ENCODE results near the gene LRRC8D. TPM values are rescaled to one million over a fixed set of nuclear protein-coding genes. Genes with fewer than 3 reads are reported as not detected.

LRRC8D gene
- total RNA-seq, 2 experiments from 2014 or later: 14.4 to 15.0 TPM

DNA sequence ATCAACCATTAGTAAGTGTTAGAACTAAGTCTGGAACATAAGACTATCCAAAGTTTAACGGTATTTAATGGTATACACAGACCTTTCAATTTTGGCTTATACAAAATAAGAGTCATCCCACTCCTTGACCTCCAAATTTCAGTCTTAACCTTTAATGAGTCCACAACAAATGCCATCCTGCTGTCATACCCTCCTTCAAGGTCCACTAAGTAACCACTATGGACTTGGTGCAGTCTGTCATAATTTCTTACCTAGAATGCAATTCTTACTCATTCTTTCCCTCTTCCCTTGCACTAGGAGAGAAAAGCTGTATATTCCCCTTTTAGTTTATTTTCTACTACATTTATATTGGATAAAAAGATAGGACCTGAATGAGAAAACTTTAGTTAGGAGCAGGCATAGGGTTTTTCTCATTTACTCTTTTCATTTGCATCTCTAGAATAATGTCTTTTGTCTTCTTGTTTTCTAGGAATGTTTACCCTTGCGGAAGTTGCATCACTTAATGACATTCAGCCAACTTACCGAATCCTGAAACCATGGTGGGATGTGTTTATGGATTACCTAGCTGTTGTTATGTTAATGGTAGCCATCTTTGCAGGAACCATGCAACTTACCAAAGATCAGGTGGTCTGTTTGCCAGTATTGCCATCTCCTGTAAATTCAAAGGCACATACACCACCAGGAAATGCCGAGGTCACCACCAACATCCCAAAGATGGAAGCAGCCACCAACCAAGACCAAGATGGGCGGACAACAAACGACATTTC is 111.9 kb downstream of the LRRC8D start:
- Mint-ChIP-seq H3K27ac (no peak overlapping the region), H3K27me3 (ENCODE audit: low read depth) (no peaks in the 10 kb centered on the region), H3K4me3 (no peak overlapping the region), H3K9me3 (no peaks in the 10 kb centered on the region), H3K4me1 (ENCODE audit: low read depth) (peaks cover 13% of the 10 kb centered on the region), H3K36me3 (ENCODE audit: low read depth) (peaks cover 46% of the 10 kb centered on the region)
- CTCF ChIA-PET: no interaction called here
- DNase-seq: no peak
- intact Hi-C loops (cut with micrococcal nuclease): no loop called here

DNA sequence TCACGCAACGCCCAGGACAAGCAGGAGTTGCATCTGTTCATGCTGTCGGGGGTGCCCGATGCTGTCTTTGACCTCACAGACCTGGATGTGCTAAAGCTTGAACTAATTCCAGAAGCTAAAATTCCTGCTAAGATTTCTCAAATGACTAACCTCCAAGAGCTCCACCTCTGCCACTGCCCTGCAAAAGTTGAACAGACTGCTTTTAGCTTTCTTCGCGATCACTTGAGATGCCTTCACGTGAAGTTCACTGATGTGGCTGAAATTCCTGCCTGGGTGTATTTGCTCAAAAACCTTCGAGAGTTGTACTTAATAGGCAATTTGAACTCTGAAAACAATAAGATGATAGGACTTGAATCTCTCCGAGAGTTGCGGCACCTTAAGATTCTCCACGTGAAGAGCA is 113.6 kb downstream of the LRRC8D start:
- Mint-ChIP-seq H3K4me3 (no peak overlapping the region), H3K27ac (no peak overlapping the region), H3K9me3 (no peaks in the 10 kb centered on the region), H3K4me1 (ENCODE audit: low read depth) (peaks cover 10% of the 10 kb centered on the region), H3K36me3 (ENCODE audit: low read depth) (peaks cover 44% of the 10 kb centered on the region), H3K27me3 (ENCODE audit: low read depth) (no peaks in the 10 kb centered on the region)
- DNase-seq: no peak
- CTCF ChIA-PET: no interaction called here
- intact Hi-C loops (cut with micrococcal nuclease): no loop called here

DNA sequence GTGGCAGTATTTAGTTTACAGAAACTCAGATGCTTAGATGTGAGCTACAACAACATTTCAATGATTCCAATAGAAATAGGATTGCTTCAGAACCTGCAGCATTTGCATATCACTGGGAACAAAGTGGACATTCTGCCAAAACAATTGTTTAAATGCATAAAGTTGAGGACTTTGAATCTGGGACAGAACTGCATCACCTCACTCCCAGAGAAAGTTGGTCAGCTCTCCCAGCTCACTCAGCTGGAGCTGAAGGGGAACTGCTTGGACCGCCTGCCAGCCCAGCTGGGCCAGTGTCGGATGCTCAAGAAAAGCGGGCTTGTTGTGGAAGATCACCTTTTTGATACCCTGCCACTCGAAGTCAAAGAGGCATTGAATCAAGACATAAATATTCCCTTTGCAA is 114.4 kb downstream of the LRRC8D start:
- H3K9me3 Mint-ChIP-seq: no peaks in the 10 kb centered on the region
- CTCF ChIA-PET: no interaction called here
- no peak overlapping the region for H3K4me3 Mint-ChIP-seq

DNA sequence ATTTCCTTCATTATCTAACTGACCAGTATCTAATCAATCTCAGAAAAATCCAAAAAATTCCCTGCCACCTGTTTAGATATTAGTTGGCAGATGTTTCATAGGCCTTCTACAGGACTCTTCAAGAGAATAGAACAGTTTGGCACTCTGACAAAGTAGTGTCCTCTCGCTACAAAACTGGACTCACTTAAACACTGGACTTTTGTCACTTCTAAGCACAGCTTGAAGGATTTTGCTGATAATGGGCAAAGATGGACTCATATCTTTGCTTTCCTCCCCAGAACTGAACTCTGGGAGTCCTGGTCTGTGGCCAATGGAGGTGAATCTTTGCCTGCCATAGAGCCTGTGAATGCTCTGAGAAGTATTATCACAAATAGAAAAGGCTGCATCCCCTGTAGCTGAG is 115.9 kb downstream of the LRRC8D start:
- CTCF ChIA-PET: interaction anchor here (0.6 kb wide), 1 partner anchor 26 kb away, joined by 3 read pairs; no protein-coding TSS in a partner anchor
- H3K9me3 Mint-ChIP-seq: no peaks in the 10 kb centered on the region

More for the DNA sequence above, 114.4 kb downstream of the LRRC8D start:
- Mint-ChIP-seq H3K36me3 (ENCODE audit: low read depth) (peaks cover 43% of the 10 kb centered on the region), H3K27ac (no peak overlapping the region), H3K27me3 (ENCODE audit: low read depth) (no peaks in the 10 kb centered on the region), H3K4me1 (ENCODE audit: low read depth) (peaks cover 5% of the 10 kb centered on the region)
- intact Hi-C loops (cut with micrococcal nuclease): no loop called here
- DNase-seq: no peak

DNA sequence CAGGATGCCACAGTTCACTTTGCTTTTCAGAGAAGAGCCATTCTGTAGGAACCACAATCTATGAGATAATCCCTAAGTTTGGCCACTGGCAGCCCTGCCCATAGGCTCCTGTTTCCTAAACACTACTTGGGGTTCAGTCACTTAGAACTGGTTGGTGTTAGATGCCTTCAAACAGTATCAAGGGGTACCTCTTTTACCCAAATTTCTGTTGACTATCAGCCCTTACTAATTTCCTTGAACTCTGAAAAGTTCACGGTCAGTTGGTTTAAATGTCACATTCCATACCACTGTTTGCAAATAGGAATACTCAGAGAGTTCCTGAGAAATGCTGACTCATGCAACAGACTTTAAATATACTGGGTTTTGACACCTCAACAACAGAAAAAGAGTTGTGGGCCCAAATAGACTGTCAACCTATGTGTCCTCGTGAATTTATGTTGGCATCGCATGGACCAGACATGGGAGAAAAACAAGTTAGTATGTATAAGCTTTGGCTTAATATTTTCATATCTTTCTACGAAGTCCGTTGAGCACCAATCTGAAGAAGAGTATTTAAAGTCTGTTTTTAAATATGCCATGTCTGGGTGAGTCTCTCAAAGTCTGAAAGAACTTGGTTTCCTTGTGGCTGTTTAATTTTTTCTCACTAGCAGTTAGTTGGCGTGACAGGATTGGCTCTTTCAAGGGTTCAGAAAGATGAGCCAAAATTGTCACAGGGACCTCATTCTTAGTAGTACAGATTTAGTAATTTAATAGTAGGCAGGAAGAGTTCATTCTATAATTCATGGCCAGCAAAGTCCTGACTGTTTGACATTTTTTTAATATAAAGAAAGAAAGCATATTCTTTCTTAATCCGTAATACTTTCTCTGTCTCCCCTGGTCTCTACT is 117.6 kb downstream of the LRRC8D start:
- no peak overlapping the region for H3K4me3 Mint-ChIP-seq
- no peak for DNase-seq
- no peaks in the 10 kb centered on the region for H3K9me3 Mint-ChIP-seq
- H3K27me3 Mint-ChIP-seq (ENCODE audit: low read depth): no peaks in the 10 kb centered on the region
- intact Hi-C loops (cut with micrococcal nuclease): no loop called here
- CTCF ChIA-PET: no interaction called here
- no peaks in the 10 kb centered on the region for H3K4me1 Mint-ChIP-seq (ENCODE audit: low read depth)
- H3K36me3 Mint-ChIP-seq (ENCODE audit: low read depth): peaks cover 23% of the 10 kb centered on the region
- H3K27ac Mint-ChIP-seq: no peak overlapping the region

More for the DNA sequence above, 115.9 kb downstream of the LRRC8D start:
- H3K27me3 Mint-ChIP-seq (ENCODE audit: low read depth): no peaks in the 10 kb centered on the region
- H3K27ac Mint-ChIP-seq: no peak overlapping the region
- no peaks in the 10 kb centered on the region for H3K4me1 Mint-ChIP-seq (ENCODE audit: low read depth)
- H3K36me3 Mint-ChIP-seq (ENCODE audit: low read depth): peaks cover 38% of the 10 kb centered on the region
- intact Hi-C loops (cut with micrococcal nuclease): no loop called here
- no peak for DNase-seq
- no peak overlapping the region for H3K4me3 Mint-ChIP-seq

DNA sequence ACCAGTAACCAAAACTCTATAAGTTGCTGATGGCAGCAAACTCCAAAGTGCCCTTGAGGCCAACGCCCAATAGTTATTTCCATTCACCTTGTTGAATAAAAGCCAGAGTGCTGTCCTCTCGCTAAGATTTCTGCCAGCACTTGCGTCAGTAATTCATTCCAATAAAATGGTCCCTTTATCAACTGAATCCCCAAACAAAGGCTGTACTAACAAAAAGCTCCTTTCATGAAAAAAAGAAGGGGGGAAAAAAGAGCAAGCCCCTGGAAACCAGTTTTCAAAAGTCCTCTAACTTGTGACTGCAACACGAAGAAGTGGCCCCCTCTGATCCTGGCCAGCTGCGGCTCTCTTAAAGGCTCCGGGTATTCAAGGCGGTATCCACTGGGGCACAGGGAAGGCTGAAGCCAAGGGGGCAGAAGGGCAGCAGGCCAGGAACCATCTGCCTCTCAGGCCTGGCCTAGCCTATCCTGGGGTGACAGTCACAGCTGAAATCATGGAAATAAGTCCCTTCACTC is 118.3 kb downstream of the LRRC8D start:
- peaks cover 16% of the 10 kb centered on the region for H3K36me3 Mint-ChIP-seq (ENCODE audit: low read depth)
- intact Hi-C loops (cut with micrococcal nuclease): no loop called here
- CTCF ChIA-PET: no interaction called here

DNA sequence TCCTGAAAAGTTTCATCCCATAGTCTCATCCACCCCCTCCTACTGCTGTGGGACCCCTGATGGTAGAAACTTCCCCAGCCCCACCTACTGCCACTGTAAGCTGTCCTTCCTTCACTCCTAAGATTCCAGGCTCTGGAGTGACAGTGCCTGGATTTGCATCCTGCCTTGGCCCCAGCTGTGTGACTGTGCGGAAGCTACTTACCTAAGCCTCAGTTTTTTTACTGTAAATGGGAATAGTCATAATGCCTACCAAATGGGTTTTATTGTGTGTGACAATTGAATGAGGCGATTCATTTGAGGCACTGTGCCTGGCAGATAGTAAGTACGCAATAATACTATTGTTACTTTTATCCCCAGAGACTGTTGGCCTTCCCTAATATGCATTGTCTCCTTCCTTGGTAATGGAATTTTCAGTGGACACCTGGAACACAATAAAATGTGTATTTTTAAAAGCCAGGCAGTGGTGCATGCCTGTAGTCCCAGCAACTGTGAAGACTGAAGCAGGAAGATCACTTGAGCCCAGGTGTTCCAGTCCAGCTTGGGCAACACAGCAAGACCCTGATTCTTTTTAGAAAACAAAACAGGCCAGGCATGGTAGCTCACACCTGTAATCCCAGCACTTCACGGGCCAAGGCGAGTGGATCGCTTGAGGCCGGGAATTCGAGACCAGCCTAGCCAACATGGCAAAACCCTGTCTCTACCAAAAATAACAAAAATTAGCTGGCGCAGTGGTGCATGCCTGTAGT is 119.0 kb downstream of the LRRC8D start:
- Mint-ChIP-seq H3K9me3 (no peaks in the 10 kb centered on the region), H3K27ac (no peak overlapping the region), H3K4me3 (no peak overlapping the region), H3K4me1 (ENCODE audit: low read depth) (no peaks in the 10 kb centered on the region), H3K27me3 (ENCODE audit: low read depth) (no peaks in the 10 kb centered on the region), H3K36me3 (ENCODE audit: low read depth) (peaks cover 10% of the 10 kb centered on the region)
- CTCF ChIA-PET: no interaction called here
- DNase-seq: no peak
- intact Hi-C loops (cut with micrococcal nuclease): no loop called here

More for the DNA sequence above, 118.3 kb downstream of the LRRC8D start:
- Mint-ChIP-seq H3K4me3 (no peak overlapping the region), H3K9me3 (no peaks in the 10 kb centered on the region), H3K27me3 (ENCODE audit: low read depth) (no peaks in the 10 kb centered on the region), H3K4me1 (ENCODE audit: low read depth) (no peaks in the 10 kb centered on the region), H3K27ac (no peak overlapping the region)
- DNase-seq: no peak

DNA sequence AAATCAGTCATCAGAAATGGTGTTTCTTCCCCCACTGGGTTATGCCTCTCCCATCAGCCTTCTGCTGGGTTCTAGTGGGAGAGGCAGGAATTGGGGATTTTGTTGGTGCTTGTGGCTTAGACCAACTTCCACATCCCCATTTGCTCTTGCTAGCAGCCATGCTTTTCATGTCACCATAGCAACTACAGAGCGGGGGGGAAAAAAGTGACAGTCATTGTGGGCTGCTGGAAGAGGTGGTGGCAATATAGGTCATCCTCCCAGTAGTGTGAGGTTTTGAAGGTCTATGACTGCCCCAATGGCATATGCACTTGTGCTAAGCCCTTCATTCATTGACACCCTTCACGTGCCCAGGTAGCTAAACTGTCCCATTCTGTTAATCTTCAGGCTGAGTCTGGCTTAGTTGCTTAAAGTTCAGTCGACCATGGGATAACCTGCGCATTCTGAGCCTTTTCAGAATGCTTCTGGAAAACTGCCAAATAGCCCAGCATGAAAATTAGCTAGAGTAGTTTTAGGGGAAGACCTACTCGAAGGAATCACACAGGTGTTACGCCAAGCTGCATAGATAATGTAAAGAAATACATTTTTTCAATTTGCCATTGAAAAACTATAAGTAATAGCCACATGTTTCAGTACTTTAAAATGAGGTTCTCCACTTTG is 120.4 kb downstream of the LRRC8D start:
- H3K27ac Mint-ChIP-seq: no peak overlapping the region
- H3K4me3 Mint-ChIP-seq: no peak overlapping the region
- CTCF ChIA-PET: no interaction called here
- H3K9me3 Mint-ChIP-seq: no peaks in the 10 kb centered on the region
- peak; percentile 16 for DNase-seq
- no peaks in the 10 kb centered on the region for H3K4me1 Mint-ChIP-seq (ENCODE audit: low read depth)
- intact Hi-C loops (cut with micrococcal nuclease): no loop called here
- peaks cover 1% of the 10 kb centered on the region for H3K36me3 Mint-ChIP-seq (ENCODE audit: low read depth)
- H3K27me3 Mint-ChIP-seq (ENCODE audit: low read depth): no peaks in the 10 kb centered on the region

DNA sequence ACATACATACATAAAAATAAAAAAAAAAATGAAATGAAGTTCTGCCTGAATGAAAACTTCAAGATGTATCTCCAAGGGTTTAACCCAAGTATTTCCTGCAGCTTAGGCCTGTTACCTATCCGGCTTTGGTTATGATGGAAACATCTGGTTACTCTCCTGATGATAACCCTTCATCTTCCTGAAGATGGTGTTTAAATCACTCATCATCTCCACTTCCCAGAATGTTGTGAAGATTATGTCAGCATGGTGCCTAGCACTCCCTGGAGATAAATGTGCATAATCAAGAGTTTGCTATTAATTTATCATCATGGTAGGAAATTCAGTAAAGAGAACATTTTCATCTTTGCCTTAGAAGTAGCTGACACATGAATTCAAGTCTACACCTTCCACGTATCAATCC is 121.2 kb downstream of the LRRC8D start:
- intact Hi-C loops (cut with micrococcal nuclease): no loop called here

DNA sequence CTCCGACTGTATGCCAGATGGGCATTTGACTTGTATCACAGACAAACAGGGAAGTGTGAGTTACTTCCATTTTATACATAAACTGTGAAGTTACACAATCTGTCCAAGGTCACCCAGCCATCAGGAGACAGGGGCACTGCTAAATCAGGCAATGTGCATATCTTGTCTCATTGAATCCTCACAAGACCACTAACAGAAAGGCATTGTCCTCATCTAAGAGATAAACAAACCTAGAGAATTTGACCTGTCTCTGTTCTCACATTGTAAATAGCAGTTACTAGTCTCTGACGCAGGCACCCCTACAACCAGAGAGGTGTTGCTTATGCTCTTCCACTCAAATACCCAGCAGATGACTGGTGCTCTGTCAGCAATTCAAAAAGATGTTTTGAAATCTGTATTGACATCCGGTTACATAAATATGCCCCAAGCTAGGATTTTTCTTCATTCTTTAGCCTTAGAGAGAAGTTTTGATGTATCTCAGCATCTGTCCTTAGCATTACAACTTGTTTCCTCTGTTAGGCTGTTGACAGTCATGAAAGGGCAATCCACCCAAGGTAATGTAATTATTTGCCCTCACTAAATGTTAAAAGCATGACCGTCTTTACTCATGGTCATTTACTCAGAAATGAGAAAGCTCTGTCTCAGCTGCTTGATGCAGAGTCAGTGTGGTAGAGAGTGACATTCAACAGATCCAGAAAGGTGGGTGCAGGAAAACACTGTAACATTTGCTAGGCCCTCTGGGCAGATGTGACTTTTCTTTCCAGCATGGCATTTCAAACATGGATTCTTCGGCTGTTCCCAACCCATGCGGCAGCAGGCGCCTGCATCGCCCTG is 122.2 kb downstream of the LRRC8D start:
- Mint-ChIP-seq H3K4me3 (no peak overlapping the region), H3K27me3 (ENCODE audit: low read depth) (no peaks in the 10 kb centered on the region), H3K9me3 (no peaks in the 10 kb centered on the region), H3K27ac (no peak overlapping the region), H3K4me1 (ENCODE audit: low read depth) (no peaks in the 10 kb centered on the region), H3K36me3 (ENCODE audit: low read depth) (peaks cover 1% of the 10 kb centered on the region)
- CTCF ChIA-PET: no interaction called here
- DNase-seq: no peak
- intact Hi-C loops (cut with micrococcal nuclease): no loop called here

More for the DNA sequence above, 121.2 kb downstream of the LRRC8D start:
- Mint-ChIP-seq H3K27me3 (ENCODE audit: low read depth) (no peaks in the 10 kb centered on the region), H3K4me1 (ENCODE audit: low read depth) (no peaks in the 10 kb centered on the region), H3K9me3 (no peaks in the 10 kb centered on the region), H3K27ac (no peak overlapping the region), H3K36me3 (ENCODE audit: low read depth) (peaks cover 1% of the 10 kb centered on the region), H3K4me3 (no peak overlapping the region)
- DNase-seq: no peak
- CTCF ChIA-PET: no interaction called here
